ENCODE results near the gene RAP1A. TPM values are rescaled to one million over a fixed set of nuclear protein-coding genes. Genes with fewer than 3 reads are reported as not detected.
A peak's percentile ranks its signal among the peaks of the same experiment; 100 is the strongest.

RAP1A gene
- total RNA-seq, 1 experiment from 2014 or later = 26.7 TPM

DNA sequence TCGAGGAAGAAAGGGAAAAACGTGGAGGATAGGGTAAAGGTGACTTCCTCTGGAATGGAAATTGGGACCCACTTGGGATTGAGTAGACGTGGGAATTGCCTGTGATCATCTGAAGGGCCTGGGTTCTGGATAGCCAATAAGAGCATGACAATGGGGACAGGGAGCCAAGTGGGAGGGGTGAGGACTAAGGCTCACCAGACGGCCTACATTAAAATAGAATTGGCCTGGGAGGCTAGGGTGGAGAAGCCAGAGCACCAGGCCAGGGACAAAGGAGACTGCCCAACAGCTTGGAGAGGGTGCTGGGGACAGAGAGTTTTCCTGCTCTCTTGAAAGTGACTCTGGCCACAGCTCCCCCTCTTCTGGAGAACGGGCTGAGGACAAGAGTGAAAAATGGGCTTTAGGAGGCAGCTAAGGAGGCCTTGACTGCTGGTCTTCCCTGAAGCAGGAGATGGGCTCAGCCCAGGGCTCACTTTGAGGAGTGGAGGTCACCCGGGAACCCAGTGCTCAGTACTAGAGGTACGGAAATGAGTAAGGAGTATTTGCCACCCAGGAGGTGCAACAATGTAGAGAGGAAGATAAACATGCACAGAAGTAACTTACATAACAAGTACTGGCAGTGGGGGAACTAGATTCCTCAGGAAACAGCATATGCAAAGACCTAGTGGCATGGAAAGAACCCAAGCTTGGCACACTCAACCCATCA lies 100.8 kb downstream of the RAP1A start:
- Histone ChIP-seq H3K18ac (ENCODE audit: insufficient read length, low read depth, low read length) (no peak overlapping the region), H4K8ac (replicated peaks; ENCODE audit: insufficient read length, low read depth, low read length) (no peak overlapping the region), H2BK5ac (ENCODE audit: insufficient read length, low read length) (no peak overlapping the region), H3K79me2 (ENCODE audit: insufficient read depth, low read length) (no peaks in the 10 kb centered on the region), H3K27ac (ENCODE audit: insufficient read length, low read depth, low read length) (no peak overlapping the region), H3K4ac (ENCODE audit: low read depth, low read length) (no peak overlapping the region), H3K79me1 (ENCODE audit: insufficient read depth, low read depth, low read length, poor library complexity, severe bottlenecking) (no peaks in the 10 kb centered on the region), H4K5ac (ENCODE audit: insufficient read length, low read depth, low read length) (no peak overlapping the region), H2BK120ac (ENCODE audit: low read depth, low read length, poor library complexity, severe bottlenecking) (no peak overlapping the region), H3K4me1 (ENCODE audit: insufficient read depth, low read length) (peaks cover 14% of the 10 kb centered on the region; the same call in 1 of the 2 replicates), H3K56ac (ENCODE audit: insufficient read length, low read depth, low read length) (no peak overlapping the region), H3T11ph (ENCODE audit: low read length) (no peak overlapping the region), H3K23me2 (ENCODE audit: insufficient read length, low read depth, low read length, poor library complexity, severe bottlenecking) (no peaks in the 10 kb centered on the region), H3K14ac (ENCODE audit: insufficient read depth, low read length) (0 out of 2 replicates have a peak overlapping the region, but pooled peaks have one; percentile 8), H3K23ac (ENCODE audit: insufficient read length, low read depth, low read length) (no peak overlapping the region), H2BK15ac (ENCODE audit: low read depth, low read length) (no peak overlapping the region), H4K20me1 (ENCODE audit: control insufficient read depth, insufficient read depth, insufficient read length) (no peaks in the 10 kb centered on the region), H3K9me3 (ENCODE audit: control insufficient read depth, low read depth, low read length) (no peaks in the 10 kb centered on the region), H2BK20ac (ENCODE audit: low read depth, low read length, poor library complexity, severe bottlenecking) (no peak overlapping the region), H2BK12ac (ENCODE audit: insufficient read length, low read depth, low read length) (no peak overlapping the region), H3K27me3 (ENCODE audit: insufficient read depth, low read length) (no peaks in the 10 kb centered on the region), H4K91ac (ENCODE audit: insufficient read length, low read depth, low read length) (no peak overlapping the region), H2AFZ (ENCODE audit: low read length) (no peak overlapping the region), H3K9ac (ENCODE audit: extremely low read depth, insufficient read length, low read length) (no peak overlapping the region), H3K4me2 (ENCODE audit: insufficient read depth, insufficient read length, low read length) (no peak overlapping the region), H2AK5ac (ENCODE audit: insufficient read length, low read length) (no peak overlapping the region)
- peak overlapping the region in 1 of 2 experiments; percentile 43; a peak in 1 of 5 replicates for H3K4me3 Mint-ChIP-seq
- H3K27ac Mint-ChIP-seq = peak overlapping the region in 2 of 3 experiments; percentile 38 to 43; a peak in 4 of 7 replicates
- TF ChIP-seq, protein P1, sequence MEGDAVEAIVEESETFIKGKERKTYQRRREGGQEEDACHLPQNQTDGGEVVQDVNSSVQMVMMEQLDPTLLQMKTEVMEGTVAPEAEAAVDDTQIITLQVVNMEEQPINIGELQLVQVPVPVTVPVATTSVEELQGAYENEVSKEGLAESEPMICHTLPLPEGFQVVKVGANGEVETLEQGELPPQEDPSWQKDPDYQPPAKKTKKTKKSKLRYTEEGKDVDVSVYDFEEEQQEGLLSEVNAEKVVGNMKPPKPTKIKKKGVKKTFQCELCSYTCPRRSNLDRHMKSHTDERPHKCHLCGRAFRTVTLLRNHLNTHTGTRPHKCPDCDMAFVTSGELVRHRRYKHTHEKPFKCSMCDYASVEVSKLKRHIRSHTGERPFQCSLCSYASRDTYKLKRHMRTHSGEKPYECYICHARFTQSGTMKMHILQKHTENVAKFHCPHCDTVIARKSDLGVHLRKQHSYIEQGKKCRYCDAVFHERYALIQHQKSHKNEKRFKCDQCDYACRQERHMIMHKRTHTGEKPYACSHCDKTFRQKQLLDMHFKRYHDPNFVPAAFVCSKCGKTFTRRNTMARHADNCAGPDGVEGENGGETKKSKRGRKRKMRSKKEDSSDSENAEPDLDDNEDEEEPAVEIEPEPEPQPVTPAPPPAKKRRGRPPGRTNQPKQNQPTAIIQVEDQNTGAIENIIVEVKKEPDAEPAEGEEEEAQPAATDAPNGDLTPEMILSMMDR (conservative IDR thresholded peaks at IDR 0.05) = no peak
- peaks cover 1% of the 10 kb centered on the region; the same call in 1 of the 2 replicates for H3K27me3 Mint-ChIP-seq (ENCODE audit: low read depth)
- no peaks in the 10 kb centered on the region; a peak in 1 of 5 replicates for H3K9me3 Mint-ChIP-seq
- peak; percentile 28 for DNase-seq
- no CpG with 5 or more reads among the region's 7 CpGs for WGBS (ENCODE audit: extremely low coverage, insufficient read length, low lambda C conversion rate)
- peaks cover 41% of the 10 kb centered on the region in 2 experiments for H3K4me1 Mint-ChIP-seq
- peaks cover 0 to 2% (median 0%) of the 10 kb centered on the region in 3 experiments; a peak in 2 of 7 replicates for H3K36me3 Mint-ChIP-seq (ENCODE audit: insufficient read depth in 1 of 3, low read depth in 3 of 3)
